ENCODE results near the gene RAP1GAP2.

Gene RAP1GAP2

DNA sequence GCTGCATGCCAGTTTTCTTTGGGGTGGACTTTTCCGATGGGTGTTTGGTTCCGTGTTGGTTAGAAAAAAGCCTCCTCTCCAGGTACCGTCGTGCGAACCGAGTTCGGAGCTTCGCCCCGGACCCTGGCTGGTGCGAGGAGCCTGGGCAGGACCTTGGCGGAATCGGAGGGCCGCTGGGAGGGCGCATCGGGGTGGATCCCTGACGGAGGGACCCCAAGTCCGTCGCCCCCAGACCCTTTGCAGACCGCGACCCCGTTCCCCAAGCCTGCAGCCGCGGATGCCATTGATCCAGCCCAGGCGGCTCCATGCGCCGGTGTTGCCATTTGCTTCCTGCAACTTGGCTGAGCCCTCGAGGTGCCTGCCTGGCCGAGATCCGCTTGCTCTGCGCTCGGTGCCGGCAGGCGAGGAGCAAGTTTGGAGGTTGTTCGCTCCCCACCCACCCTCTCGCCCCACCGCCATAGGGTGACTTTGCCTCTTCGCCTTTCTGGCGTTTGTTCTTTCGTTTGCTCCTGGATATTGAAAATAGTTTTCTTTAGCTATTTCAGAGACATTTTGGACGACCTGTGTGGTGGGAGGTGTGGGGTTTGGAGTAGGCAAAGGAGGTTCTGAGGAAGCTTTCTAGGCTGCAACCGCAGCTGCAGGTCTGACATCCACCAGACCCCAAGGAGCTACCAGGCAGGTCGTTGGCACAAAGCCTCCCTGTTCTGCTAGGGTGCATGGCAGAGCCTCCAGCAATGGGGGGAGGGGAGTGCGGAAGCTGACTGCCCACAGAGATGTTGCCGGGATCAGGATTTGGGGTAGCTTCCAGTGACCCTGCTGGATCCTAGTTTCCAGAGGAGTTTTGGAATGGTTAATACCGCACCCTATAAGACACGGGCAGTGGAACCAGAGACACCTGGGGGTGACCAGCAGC is 58.2 kb downstream of the RAP1GAP2 start:
- TF ChIP-seq, protein P1, sequence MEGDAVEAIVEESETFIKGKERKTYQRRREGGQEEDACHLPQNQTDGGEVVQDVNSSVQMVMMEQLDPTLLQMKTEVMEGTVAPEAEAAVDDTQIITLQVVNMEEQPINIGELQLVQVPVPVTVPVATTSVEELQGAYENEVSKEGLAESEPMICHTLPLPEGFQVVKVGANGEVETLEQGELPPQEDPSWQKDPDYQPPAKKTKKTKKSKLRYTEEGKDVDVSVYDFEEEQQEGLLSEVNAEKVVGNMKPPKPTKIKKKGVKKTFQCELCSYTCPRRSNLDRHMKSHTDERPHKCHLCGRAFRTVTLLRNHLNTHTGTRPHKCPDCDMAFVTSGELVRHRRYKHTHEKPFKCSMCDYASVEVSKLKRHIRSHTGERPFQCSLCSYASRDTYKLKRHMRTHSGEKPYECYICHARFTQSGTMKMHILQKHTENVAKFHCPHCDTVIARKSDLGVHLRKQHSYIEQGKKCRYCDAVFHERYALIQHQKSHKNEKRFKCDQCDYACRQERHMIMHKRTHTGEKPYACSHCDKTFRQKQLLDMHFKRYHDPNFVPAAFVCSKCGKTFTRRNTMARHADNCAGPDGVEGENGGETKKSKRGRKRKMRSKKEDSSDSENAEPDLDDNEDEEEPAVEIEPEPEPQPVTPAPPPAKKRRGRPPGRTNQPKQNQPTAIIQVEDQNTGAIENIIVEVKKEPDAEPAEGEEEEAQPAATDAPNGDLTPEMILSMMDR (IDR thresholded peaks at IDR 0.05; ENCODE audit: low read depth, low read length, missing control alignments): no peak
- in situ Hi-C loops (cut with HindIII; ENCODE audit: low sequenced_read_pairs): loop anchor here (5.0 to 25.0 kb wide), 3 partner anchors 63 to 158 kb away; no protein-coding TSS in a partner anchor
- DNase-seq (ENCODE audit: low read depth): no peak

DNA sequence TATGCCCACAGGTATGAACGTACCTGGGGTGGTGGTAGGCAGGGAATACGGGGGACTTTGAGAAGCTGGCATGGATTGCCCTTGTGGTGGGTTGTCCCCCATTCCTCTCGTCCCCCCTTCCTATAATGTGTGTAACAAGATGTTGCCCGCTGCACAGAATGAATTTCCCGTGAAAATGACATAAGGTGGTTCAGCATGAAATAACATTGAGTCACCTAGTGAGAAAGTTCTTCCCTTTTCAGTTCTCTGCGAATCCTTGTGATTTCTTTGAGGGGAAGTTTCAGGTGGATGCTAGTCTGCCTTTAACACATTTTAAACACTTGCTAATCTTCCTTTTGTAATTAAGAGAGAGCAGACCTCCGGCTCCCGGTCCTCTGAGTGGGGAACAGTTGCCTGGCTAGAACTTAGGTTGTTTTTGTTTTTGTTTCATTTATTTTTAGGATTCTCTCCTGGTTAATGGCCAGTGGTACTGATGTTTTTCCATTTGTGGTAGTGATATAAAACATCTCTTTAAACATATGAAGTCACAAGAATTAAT is 58.9 kb downstream of the RAP1GAP2 start:
- no peak overlapping the region for H3K4me3 ChIP-seq (ENCODE audit: low read depth, low read length)
- DNase-seq (ENCODE audit: low read depth): no peak
- TF ChIP-seq, protein P1 (IDR thresholded peaks at IDR 0.05; ENCODE audit: low read depth, low read length, missing control alignments): no peak
- in situ Hi-C loops (cut with HindIII; ENCODE audit: low sequenced_read_pairs): loop anchor here (25.0 kb wide), 2 partner anchors 93 to 157 kb away; no protein-coding TSS in a partner anchor

More for the DNA sequence above, 58.2 kb downstream of the RAP1GAP2 start:
- H3K4me3 ChIP-seq (ENCODE audit: low read depth, low read length): peak overlapping the region; percentile 31

- DNase-seq (ENCODE audit: low read depth): no peak
- no peak overlapping the region for H3K4me3 ChIP-seq (ENCODE audit: low read depth, low read length)
- TF ChIP-seq, protein P1 (IDR thresholded peaks at IDR 0.05; ENCODE audit: low read depth, low read length, missing control alignments): no peak
- in situ Hi-C loops (cut with HindIII; ENCODE audit: low sequenced_read_pairs): loop anchor here (25.0 kb wide), 2 partner anchors 94 to 156 kb away; no protein-coding TSS in a partner anchor
Observed at GRCh38 chr17:2856727-2857126, 60.5 kb downstream of the RAP1GAP2 start.

DNA sequence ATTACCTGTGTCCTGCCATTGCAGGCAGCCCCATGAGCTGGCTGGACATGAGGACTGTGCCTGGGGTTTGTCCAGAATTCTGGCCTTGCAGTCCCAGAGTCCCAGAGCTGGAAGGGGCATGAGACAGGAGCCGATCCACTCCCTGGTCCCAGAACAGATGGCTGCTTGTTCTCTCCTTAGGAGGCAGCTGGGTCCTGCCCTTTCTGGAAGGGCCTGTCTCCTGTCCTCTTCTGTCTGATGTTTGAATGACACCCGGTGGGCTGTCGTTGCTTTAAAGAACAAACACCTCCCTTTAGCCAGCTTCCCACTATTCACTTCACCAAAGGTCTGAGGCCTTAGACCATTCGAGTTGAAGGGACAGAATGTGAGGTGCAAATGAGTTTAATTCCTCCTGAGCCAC is 63.8 kb downstream of the RAP1GAP2 start:
- in situ Hi-C loops (cut with HindIII; ENCODE audit: low sequenced_read_pairs): loop anchor here (25.0 kb wide), 2 partner anchors 98 to 152 kb away; no protein-coding TSS in a partner anchor

DNA sequence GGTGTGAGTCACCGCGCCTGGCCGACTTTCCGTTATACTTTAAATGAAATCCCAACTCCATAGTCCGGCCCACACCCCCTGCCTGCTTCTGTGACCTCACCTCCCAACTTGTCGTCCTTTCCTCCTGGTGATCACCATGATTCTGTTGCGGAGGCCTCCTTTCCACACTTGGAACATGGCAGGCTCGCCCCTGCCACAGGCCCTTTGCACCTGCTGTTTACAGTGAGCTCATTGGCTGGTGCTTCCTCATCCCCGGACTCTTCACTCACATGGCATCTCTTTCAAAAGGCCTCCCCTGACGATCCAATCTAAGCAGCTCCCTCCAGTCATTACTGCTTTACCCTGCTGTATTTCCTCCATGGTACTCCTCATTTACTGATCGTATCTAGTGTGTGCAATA is 64.6 kb downstream of the RAP1GAP2 start:
- H3K4me3 ChIP-seq (ENCODE audit: low read depth, low read length): no peak overlapping the region
- TF ChIP-seq, protein P1 (IDR thresholded peaks at IDR 0.05; ENCODE audit: low read depth, low read length, missing control alignments): no peak
- in situ Hi-C loops (cut with HindIII; ENCODE audit: low sequenced_read_pairs): loop anchor here (25.0 kb wide), 2 partner anchors 99 to 151 kb away; no protein-coding TSS in a partner anchor
- DNase-seq (ENCODE audit: low read depth): no peak

More for the DNA sequence above, 63.8 kb downstream of the RAP1GAP2 start:
- H3K4me3 ChIP-seq (ENCODE audit: low read depth, low read length): no peak overlapping the region
- TF ChIP-seq, protein P1 (IDR thresholded peaks at IDR 0.05; ENCODE audit: low read depth, low read length, missing control alignments): no peak
- no peak for DNase-seq (ENCODE audit: low read depth)

DNA sequence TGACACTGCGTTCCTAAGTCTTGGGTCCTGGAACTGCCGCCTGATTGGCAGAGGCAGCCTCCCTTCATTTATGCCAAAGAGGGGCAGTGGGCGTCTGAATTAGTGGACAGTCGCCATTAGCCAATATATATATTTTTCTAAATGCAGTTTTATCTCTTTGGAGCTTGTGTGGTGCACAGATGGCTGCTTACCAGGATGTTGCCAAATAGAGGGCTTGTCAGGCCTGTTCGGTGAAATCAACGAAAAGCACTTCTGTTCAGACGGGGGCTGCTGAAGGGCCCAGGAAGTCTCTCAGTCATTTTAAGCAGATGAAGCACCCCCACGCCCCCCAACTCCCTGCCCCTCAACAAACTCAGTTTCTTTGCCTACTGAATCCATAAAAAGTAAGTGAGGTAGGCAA is 66.0 kb downstream of the RAP1GAP2 start:
- in situ Hi-C loops (cut with HindIII; ENCODE audit: low sequenced_read_pairs): loop anchor here (25.0 kb wide), 2 partner anchors 100 to 150 kb away; no protein-coding TSS in a partner anchor
- TF ChIP-seq, protein P1 (IDR thresholded peaks at IDR 0.05; ENCODE audit: low read depth, low read length, missing control alignments): no peak
- no peak for DNase-seq (ENCODE audit: low read depth)
- no peak overlapping the region for H3K4me3 ChIP-seq (ENCODE audit: low read depth, low read length)
